ENCODE data around the gene WDPCP. TPM values are rescaled to one million over a fixed set of nuclear protein-coding genes. Genes with fewer than 3 reads are reported as not detected.
"Not testable (repeated sequence)": the region's sequence is repeated elsewhere in the genome, so short reads cannot be mapped to it uniquely, and the experiment has no call there.

The WDPCP gene
- total RNA-seq, 1 experiment from 2014 or later, result 8.7 TPM

GRCh38 chr2:63364866-63365265 is 223.4 kb downstream of the WDPCP start:
- DNase-seq (ENCODE audit: low spot score), result no peak

- DNase-seq (ENCODE audit: low spot score), result not testable (repeated sequence)
Measured at GRCh38 chr2:63357722-63358121, 230.6 kb downstream of the WDPCP start.

GRCh38 chr2:63347361-63347760 is 240.9 kb downstream of the WDPCP start:
- DNase-seq (ENCODE audit: low spot score), result no peak

GRCh38 chr2:63346411-63346810 is 241.9 kb downstream of the WDPCP start:
- no peak for DNase-seq (ENCODE audit: low spot score)

GRCh38 chr2:63345285-63345633 is 243.0 kb downstream of the WDPCP start:
- no peak for DNase-seq (ENCODE audit: low spot score)

GRCh38 chr2:63344575-63345284 is 243.5 kb downstream of the WDPCP start:
- no peak for DNase-seq (ENCODE audit: low spot score)

- DNase-seq (ENCODE audit: low spot score), result no peak
Measured at GRCh38 chr2:63343397-63344109, 244.7 kb downstream of the WDPCP start.

GRCh38 chr2:63340443-63340842 is 247.8 kb downstream of the WDPCP start:
- no peak for DNase-seq (ENCODE audit: low spot score)

- no peak for DNase-seq (ENCODE audit: low spot score)
Measured at GRCh38 chr2:63334910-63335309, 253.4 kb downstream of the WDPCP start.

- DNase-seq (ENCODE audit: low spot score), result no peak
Measured at GRCh38 chr2:63326473-63326872, 261.8 kb downstream of the WDPCP start.

- not testable (repeated sequence) for DNase-seq (ENCODE audit: low spot score)
Measured at GRCh38 chr2:63323662-63324061, 264.6 kb downstream of the WDPCP start.

- DNase-seq (ENCODE audit: low spot score), result not testable (repeated sequence)
Measured at GRCh38 chr2:63321973-63322372, 266.3 kb downstream of the WDPCP start.

GRCh38 chr2:63320669-63321068 is 267.6 kb downstream of the WDPCP start:
- no peak for DNase-seq (ENCODE audit: low spot score)

- no peak for DNase-seq (ENCODE audit: low spot score)
Measured at GRCh38 chr2:63310614-63311013, 277.7 kb downstream of the WDPCP start.

- no peak for DNase-seq (ENCODE audit: low spot score)
Measured at GRCh38 chr2:63301481-63301880, 286.8 kb downstream of the WDPCP start.

GRCh38 chr2:63300835-63301234 is 287.4 kb downstream of the WDPCP start:
- DNase-seq (ENCODE audit: low spot score), result peak; percentile 30

GRCh38 chr2:63287956-63288355 is 300.3 kb downstream of the WDPCP start:
- no peak for DNase-seq (ENCODE audit: low spot score)

GRCh38 chr2:63286520-63286919 is 301.8 kb downstream of the WDPCP start:
- DNase-seq (ENCODE audit: low spot score), result not testable (repeated sequence)

GRCh38 chr2:63283273-63283672 is 305.0 kb downstream of the WDPCP start:
- no peak for DNase-seq (ENCODE audit: low spot score)

- DNase-seq (ENCODE audit: low spot score), result no peak
Measured at GRCh38 chr2:63272560-63272959, 315.7 kb downstream of the WDPCP start.

- no peak for DNase-seq (ENCODE audit: low spot score)
Measured at GRCh38 chr2:63270717-63271116, 317.6 kb downstream of the WDPCP start.

GRCh38 chr2:63268946-63269345 is 319.3 kb downstream of the WDPCP start:
- no peak for DNase-seq (ENCODE audit: low spot score)

GRCh38 chr2:63261137-63261621 is 327.1 kb downstream of the WDPCP start:
- DNase-seq (ENCODE audit: low spot score), result no peak

All from A172 (cell line).